ENCODE results near the gene HDAC10.

GRCh38 chr22:50238755-50239154, 12.3 kb downstream of the HDAC10 start:
- no peak for TF ChIP-seq POLR2AphosphoS5 (IDR thresholded peaks at IDR 0.05)
- TF ChIP-seq CTCF (IDR thresholded peaks at IDR 0.05) = no peak
